ENCODE data around the gene HNRNPUL2.
A peak's percentile ranks its signal among the peaks of the same experiment; 100 is the strongest.
"Not testable (repeated sequence)": the region's sequence is repeated elsewhere in the genome, so short reads cannot be mapped to it uniquely, and the experiment has no call there.

Gene HNRNPUL2

GRCh38 chr11:62703921-62704320 lies 23.3 kb downstream of the HNRNPUL2 start:
- DNase-seq (ENCODE audit: low read depth in 2 of 2) = not testable (repeated sequence)

- no peak for DNase-seq (ENCODE audit: low read depth in 2 of 2)
Measured at GRCh38 chr11:62702246-62702645, 25.0 kb downstream of the HNRNPUL2 start.

GRCh38 chr11:62694455-62695167 lies 32.6 kb downstream of the HNRNPUL2 start:
- DNase-seq (ENCODE audit: low read depth in 2 of 2) = peak; percentile 60 to 64

- DNase-seq (ENCODE audit: low read depth in 2 of 2) = not testable (repeated sequence)
Measured at GRCh38 chr11:62693624-62694023, 33.6 kb downstream of the HNRNPUL2 start.

- no peak for DNase-seq (ENCODE audit: low read depth in 2 of 2)
Measured at GRCh38 chr11:62689421-62690183, 37.7 kb downstream of the HNRNPUL2 start, which contains the start of gene LRRN4CL. LRRN4CL (minus strand) TSS chr11:62689530; CDS start chr11:62688508, 1,022 bp downstream.

GRCh38 chr11:62688491-62688890 lies 38.8 kb downstream of the HNRNPUL2 start:
- no peak for DNase-seq (ENCODE audit: low read depth in 2 of 2)

- DNase-seq (ENCODE audit: low read depth in 2 of 2) = no peak
Measured at GRCh38 chr11:62687508-62688396, 39.5 kb downstream of the HNRNPUL2 start.

- DNase-seq (ENCODE audit: low read depth in 2 of 2) = no peak
Measured at GRCh38 chr11:62682518-62682917, 44.7 kb downstream of the HNRNPUL2 start.

GRCh38 chr11:62680825-62681240 lies 46.4 kb downstream of the HNRNPUL2 start:
- no peak for DNase-seq (ENCODE audit: low read depth in 2 of 2)

GRCh38 chr11:62678770-62679696 lies 48.2 kb downstream of the HNRNPUL2 start, which contains the start of gene UBXN1:
UBXN1 (minus strand) TSS chr11:62679073; CDS start chr11:62678923, 150 bp downstream.
- DNase-seq (ENCODE audit: low read depth in 2 of 2) = peak; percentile 62 to 66

- DNase-seq (ENCODE audit: low read depth in 2 of 2) = no peak
Measured at GRCh38 chr11:62678433-62678769, 48.9 kb downstream of the HNRNPUL2 start.

GRCh38 chr11:62677714-62678113 lies 49.5 kb downstream of the HNRNPUL2 start:
- DNase-seq (ENCODE audit: low read depth in 2 of 2) = no peak

- DNase-seq (ENCODE audit: low read depth in 2 of 2) = no peak
Measured at GRCh38 chr11:62677156-62677555, 50.1 kb downstream of the HNRNPUL2 start.

GRCh38 chr11:62676698-62677097 lies 50.6 kb downstream of the HNRNPUL2 start:
- DNase-seq (ENCODE audit: low read depth in 2 of 2) = no peak

- DNase-seq (ENCODE audit: low read depth in 2 of 2) = not testable (repeated sequence)
Measured at GRCh38 chr11:62675415-62675814, 51.8 kb downstream of the HNRNPUL2 start.

- no peak for DNase-seq (ENCODE audit: low read depth in 2 of 2)
Measured at GRCh38 chr11:62673196-62673525, 54.1 kb downstream of the HNRNPUL2 start.

- peak; percentile 48 to 58 for DNase-seq (ENCODE audit: low read depth in 2 of 2)
Measured at GRCh38 chr11:62671608-62672389, 55.5 kb downstream of the HNRNPUL2 start, which contains the start of the genes LBHD1 and UQCC3. LBHD1 (minus strand) TSS chr11:62672267; CDS start chr11:62670031, 2,236 bp downstream. UQCC3 (plus strand) TSS chr11:62671673; CDS start chr11:62671746, 73 bp downstream.

- no peak for DNase-seq (ENCODE audit: low read depth in 2 of 2)
Measured at GRCh38 chr11:62671236-62671607, 56.0 kb downstream of the HNRNPUL2 start.

GRCh38 chr11:62669420-62670161 lies 57.7 kb downstream of the HNRNPUL2 start:
- DNase-seq (ENCODE audit: low read depth in 2 of 2) = no peak
